GM10847 (cell line): ENCODE measurements around the gene IGF2BP2.

Experiments
- POLR2A ChIP-seq: IDR thresholded peaks from 2 replicates; pipeline ENCODE4 v1.6.1; 2011; ENCODE audit not compliant: insufficient read length; ENCODE audit errors: extremely low read depth

Gene IGF2BP2

GRCh38 chr3:185764163-185764979 lies 60.5 kb downstream of the IGF2BP2 start:
- no peak for TF ChIP-seq POLR2A

DNA sequence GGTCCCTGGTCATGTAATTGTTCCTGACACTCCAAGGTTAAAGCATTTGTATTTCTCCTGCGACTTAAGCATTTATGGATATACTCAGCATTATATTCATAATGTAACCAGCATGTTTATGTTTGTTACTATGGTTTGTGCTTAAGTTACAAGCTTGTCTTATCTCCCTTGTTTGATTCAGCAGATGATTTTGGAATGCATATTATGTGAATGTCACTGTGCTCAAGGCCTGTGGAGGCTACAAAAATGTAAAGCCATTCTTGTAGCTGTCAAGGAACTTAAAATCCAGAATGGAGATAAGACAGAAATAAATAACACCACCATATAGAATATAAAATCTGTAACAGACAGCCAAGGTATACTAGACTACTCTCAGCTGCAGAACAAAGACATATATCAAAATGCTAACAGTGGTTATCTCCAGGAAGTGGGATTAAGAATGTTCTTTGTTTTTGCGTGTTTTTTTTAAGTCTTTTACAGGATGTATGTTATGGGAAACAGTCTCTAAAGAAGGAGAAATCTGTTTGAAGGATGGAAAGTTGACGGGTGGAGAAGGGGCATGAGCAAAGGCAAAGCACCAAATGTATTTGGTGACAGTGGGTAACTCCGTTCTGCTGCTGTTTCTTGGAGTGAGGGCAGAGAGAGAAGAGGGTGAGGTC lies 61.4 kb downstream of the IGF2BP2 start:
- no peak for TF ChIP-seq POLR2A

- no peak for TF ChIP-seq POLR2A
Observed at GRCh38 chr3:185760550-185760949, 64.3 kb downstream of the IGF2BP2 start.

DNA sequence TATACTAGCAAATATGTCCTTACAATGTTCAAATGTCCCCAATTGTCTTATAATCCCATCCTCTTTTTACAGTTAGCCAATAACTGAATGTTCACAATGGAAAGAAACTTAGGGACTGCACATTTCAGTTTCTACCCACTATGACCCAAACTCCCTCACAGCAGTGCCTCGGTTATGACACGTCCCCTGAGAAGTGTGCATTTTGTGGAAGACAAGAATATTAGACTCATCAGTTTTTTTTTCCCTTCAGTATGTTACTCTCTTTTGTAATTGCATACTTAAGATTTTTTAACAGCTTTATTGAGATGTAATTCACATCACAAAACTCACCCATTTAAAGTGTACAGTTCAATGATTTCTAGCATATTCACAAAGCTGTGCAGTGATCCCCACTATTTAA lies 64.8 kb downstream of the IGF2BP2 start:
- no peak for TF ChIP-seq POLR2A

DNA sequence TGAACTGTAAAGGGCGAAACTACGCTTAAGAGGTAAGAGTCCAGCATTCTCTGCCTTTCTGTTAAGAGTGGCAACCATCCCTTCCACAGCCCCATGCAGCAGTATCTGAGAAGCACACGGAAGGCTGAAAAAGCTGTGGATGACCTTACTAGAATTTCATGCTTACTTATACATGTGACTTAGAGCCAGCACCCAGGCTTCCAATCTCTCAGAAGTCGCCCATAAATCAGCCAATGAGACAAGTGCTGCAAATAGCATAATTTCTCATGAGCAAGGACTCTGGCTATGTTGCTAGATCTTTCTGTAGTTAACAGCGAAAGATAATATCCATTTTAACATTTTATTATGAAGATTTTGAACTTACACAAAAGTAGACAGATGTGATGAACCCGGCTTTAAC lies 65.3 kb downstream of the IGF2BP2 start:
- TF ChIP-seq POLR2A, result no peak

- TF ChIP-seq POLR2A, result no peak
Observed at GRCh38 chr3:185758912-185759311, 65.9 kb downstream of the IGF2BP2 start.

- no peak for TF ChIP-seq POLR2A
Observed at GRCh38 chr3:185757176-185757575, 67.7 kb downstream of the IGF2BP2 start.

DNA sequence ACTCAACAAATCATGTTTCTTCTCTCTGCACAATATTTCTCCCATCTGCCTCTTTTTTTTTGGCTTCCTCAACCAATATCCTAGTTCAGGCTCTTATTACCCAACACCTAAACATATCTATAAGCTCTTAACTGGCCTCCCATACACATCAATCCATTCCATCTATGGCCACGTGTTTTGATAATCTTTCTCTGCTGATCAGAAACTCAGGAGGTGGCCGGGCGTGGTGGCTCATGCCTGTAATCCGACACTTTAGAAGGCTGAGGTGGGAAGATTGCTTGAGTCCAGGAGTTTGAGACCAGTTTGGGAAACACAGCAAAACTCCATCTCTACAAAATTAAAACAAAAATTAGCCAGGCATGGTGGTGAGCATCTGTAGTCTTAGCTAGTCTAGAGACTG lies 68.4 kb downstream of the IGF2BP2 start:
- no peak for TF ChIP-seq POLR2A

GRCh38 chr3:185754920-185755319 lies 69.9 kb downstream of the IGF2BP2 start:
- TF ChIP-seq POLR2A, result no peak

- TF ChIP-seq POLR2A, result no peak
Observed at GRCh38 chr3:185753354-185753753, 71.5 kb downstream of the IGF2BP2 start.

DNA sequence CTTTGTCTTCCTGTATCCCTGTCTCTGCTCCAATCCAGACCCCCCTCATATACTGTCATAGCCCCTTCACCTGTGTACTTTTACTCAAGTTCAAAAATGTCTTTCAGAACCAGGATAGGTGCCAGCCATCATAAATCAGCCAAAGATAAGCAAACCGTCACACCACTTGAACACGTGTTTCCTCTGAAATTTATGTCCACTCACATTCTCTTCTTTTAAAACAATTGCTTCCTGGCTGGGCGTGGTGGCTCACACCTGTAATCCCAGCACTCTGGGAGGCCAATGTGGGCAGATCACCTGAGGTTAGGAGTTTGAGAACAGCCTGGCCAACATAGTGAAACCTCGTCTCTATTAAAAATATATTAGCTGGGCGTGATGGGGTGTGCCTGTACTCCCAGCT lies 74.1 kb downstream of the IGF2BP2 start:
- no peak for TF ChIP-seq POLR2A

DNA sequence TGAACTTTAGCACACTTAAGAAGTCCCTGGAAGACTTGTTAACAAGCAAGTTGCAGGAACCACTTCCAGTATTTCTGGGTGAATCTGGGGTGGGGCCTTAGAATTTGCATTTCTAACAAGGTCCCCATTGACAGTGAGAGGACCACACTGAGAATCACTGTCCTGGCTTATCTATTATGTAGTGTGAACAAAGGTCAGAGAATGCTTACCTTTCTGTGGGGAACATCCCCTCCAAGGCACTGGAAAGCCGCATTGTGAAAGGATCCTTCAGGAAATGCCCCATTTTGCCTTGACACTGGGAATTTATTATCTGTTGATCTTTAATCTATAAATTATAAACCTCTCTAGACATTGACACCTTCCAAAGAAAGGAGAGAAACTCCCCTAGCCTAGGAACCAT lies 74.8 kb downstream of the IGF2BP2 start:
- no peak for TF ChIP-seq POLR2A

DNA sequence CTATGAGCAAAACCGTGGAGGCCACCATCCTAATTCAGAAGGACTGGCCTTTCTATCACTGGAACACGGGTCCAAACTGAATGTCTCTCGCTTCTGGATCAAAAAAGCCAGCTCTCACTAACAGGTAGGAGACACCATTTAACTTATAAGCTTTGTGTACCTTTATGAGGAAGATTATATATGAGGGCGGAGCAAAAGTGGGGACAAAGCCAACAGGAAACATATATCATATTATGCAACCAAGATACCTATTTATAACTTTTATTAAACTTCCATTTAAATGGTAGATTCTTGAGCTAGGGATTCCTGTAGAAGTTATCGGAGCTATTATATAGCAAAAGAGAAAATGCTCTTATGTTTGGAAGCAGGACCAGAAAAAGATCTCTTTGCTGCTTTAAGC lies 78.4 kb downstream of the IGF2BP2 start:
- no peak for TF ChIP-seq POLR2A

DNA sequence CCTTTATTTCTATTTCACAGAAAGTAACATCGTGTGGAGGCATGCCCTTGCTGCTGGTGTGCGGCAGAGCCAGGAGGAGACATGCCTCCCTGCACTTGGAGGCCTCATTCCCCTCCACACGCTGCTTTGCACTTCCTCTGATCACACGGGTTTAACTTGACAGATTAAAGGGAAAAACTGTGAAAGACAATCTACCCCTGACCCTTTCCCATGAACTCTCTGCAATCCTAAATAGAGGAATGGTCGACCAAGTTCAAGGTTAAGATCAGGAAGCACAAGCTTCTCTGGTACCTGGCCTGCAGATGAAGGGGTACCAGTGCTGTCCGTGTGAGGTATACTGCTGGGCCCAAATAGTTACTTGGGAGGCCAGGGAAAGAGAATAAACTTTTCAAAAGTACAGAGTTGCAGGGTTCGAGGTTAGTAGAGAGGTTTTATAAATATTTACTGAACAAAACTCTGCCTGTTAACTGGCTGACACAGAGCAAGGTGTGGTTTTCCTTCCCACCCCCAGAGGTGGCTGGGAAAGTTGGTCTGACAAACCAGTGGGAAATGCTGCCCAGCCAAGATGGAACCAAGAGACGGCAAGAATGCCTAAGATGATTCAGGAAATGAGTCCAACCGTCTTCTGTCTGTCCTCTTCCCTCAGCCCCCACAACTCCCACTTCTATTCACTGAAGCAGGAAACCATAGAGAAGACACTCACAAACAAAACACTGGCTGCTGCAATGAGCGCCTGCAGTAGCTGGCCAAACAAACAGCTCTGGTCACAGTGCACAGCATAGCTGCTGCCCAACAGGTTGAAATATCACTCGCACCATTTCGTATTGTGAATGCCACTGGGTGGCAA lies 79.6 kb downstream of the IGF2BP2 start:
- TF ChIP-seq POLR2A, result no peak

GRCh38 chr3:185741586-185741985 lies 83.3 kb downstream of the IGF2BP2 start:
- no peak for TF ChIP-seq POLR2A

GRCh38 chr3:185740133-185740532 lies 84.7 kb downstream of the IGF2BP2 start:
- TF ChIP-seq POLR2A, result no peak
